DOHH2 (cell line): ENCODE measurements around the gene MLC1.

ENCODE experiments used
- H3F3A ChIP-seq: fragments of 200-600 bp; sonication (generic), shearing (Covaris generic); 2 replicates; pipeline ENCODE4 v1.6.0; 2016; ENCODE audit warnings: antibody characterized with exemption, mild to moderate bottlenecking; ENCODE audit not compliant: control insufficient read depth, insufficient read depth
- H3K27ac ChIP-seq: fragments of 200-600 bp; sonication (generic); 2 replicates; pipeline ENCODE4 v1.5.1; 2014; ENCODE audit warnings: low read depth, mild to moderate bottlenecking, low read length, moderate library complexity
- H3K27me3 ChIP-seq: fragments of 200-600 bp; sonication (generic); 2 replicates; pipeline ENCODE4 v1.6.1; 2014; ENCODE audit warnings: mild to moderate bottlenecking, low read length, mixed read lengths; ENCODE audit not compliant: control insufficient read depth
- H3K36me3 ChIP-seq: fragments of 200-600 bp; sonication (generic); 2 replicates; pipeline ENCODE4 v1.6.1; 2014; ENCODE audit warnings: mild to moderate bottlenecking, low read length, moderate library complexity, mixed read lengths; ENCODE audit not compliant: control insufficient read depth
- H3K4me1 ChIP-seq: fragments of 200-600 bp; sonication (generic); 2 replicates; pipeline ENCODE4 v1.6.1; 2014; ENCODE audit warnings: mild to moderate bottlenecking, low read length, mixed read lengths; ENCODE audit not compliant: control insufficient read depth
- H3K4me2 ChIP-seq: fragments of 200-600 bp; sonication (generic); 2 replicates; pipeline ENCODE4 v1.6.0; 2014; ENCODE audit warnings: mild to moderate bottlenecking, low read length, moderate library complexity
- H3K4me3 ChIP-seq: fragments of 200-600 bp; sonication (generic); 2 replicates; pipeline ENCODE4 v1.5.1; 2014; ENCODE audit warnings: mild to moderate bottlenecking, low read length, mixed read lengths
- H3K79me2 ChIP-seq: fragments of 200-600 bp; sonication (generic); 2 replicates; pipeline ENCODE4 v1.6.1; 2014; ENCODE audit warnings: mild to moderate bottlenecking, low read length, mixed read lengths; ENCODE audit not compliant: control insufficient read depth
- H3K9me2 ChIP-seq: fragments of 200-600 bp; sonication (generic); replicated peaks from 2 replicates; pipeline ENCODE4 v1.6.1; 2014; ENCODE audit warnings: mild to moderate bottlenecking, low read length, mixed read lengths; ENCODE audit not compliant: control insufficient read depth
- H3K9me3 ChIP-seq: fragments of 200-600 bp; sonication (generic); 2 replicates; pipeline ENCODE4 v1.6.1; 2014; ENCODE audit warnings: antibody characterized with exemption, low read length, mixed read lengths; ENCODE audit not compliant: control insufficient read depth, insufficient read depth
- H4K20me1 ChIP-seq: fragments of 200-600 bp; sonication (generic); 2 replicates; pipeline ENCODE4 v1.6.0; 2014; ENCODE audit warnings: low read depth, mild to moderate bottlenecking, antibody characterized with exemption, low read length, moderate library complexity; ENCODE audit not compliant: control insufficient read depth, insufficient read depth
- EZH2phosphoT487 ChIP-seq: fragments of 200-600 bp; sonication (generic); IDR thresholded peaks from 2 replicates; pipeline ENCODE4 v1.6.1; 2017; ENCODE audit warnings: borderline replicate concordance, mild to moderate bottlenecking, antibody characterized with exemption, low read length, moderate library complexity, mixed read lengths
- TF ChIP-seq, protein P1 (sequence below): fragments of 200-600 bp; sonication (generic); IDR thresholded peaks from one replicate; pipeline ENCODE4 v1.5.1; 2014; ENCODE audit warnings: antibody characterized with exemption, mild to moderate bottlenecking, low read depth, low read length; ENCODE audit not compliant: poor library complexity, severe bottlenecking

Gene MLC1

DNA sequence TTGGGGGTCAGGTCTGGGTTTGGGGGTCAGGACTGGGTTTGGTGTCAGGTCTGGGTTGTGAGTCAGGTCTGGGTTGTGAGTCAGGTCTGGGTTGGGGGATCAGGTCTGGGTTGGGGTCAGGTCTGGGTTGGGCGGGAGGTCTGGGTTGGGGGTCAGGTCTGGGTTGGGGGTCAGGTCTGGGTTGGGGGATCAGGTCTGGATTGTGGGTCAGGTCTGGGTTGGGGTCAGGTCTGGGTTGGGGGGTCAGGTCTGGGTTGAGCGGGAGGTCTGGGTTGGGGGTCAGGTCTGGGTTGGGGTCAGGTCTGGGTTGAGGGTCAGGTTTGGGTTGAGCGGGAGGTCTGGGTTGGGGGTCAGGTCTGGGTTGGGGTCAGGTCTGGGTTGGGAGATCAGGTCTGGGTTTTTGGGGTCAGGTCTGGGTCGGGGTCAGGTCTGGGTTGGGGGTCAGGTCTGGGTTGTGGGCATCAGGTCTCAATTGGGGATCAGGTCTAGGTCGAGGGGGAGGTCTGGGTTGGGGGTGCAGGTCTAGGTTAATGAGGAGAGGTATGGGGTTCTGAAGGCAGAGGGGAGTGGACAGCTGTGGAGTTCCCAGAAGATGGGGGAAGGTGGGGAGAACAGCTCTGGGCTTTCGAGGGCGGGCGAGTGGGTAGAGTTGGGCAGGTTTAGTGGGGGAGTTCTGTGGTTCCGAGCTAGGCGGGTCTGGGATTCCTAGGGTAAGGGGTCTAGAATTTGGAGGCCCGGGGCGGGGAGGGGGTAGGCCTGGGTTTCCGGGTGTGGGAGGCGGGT, 27.8 kb downstream of the MLC1 start:
- H3K4me3 ChIP-seq: peak overlapping the region; percentile 70; the same call in 1 of the 2 replicates
- H3K79me2 ChIP-seq: no peaks in the 10 kb centered on the region

DNA sequence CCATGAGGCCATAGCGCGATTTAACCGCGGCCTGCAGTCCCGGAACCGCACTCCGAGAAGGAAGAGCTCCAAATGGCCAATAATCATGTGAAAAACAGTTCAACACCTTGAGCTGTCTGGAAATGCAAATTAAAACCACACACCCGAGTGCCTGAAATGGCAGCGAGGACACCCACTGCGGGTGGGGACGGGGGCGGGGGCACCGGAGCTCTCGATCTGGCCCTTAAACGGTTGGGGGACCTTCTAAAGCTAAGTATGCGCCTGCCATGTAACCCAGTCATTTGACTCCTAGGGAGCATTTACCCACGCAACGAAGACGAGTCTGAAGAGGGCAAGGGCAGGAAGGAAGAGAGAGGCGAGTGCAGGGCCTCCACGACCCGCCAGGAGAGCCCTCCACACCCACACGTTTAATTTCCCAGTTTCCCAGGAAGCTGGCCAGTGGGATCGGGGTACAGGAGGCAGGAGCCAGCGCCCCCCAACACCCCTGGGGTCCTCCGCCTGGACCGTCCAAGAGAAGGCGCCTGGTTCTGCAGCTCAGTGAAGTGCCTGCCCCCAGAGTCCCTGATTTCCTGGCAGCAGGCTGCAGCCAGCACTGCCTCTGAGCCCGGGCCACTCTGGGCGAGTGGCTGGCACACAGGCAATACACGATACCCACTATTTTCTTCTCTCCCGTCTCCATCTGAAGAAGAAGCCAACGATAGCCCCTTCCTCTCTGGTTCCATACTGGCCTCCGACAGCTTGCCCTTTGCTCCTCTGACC, 28.8 kb downstream of the MLC1 start:
- Histone ChIP-seq H3K27me3 (no peaks in the 10 kb centered on the region), H3K9me2 (no peaks in the 10 kb centered on the region), H3K9me3 (peaks cover 21% of the 10 kb centered on the region), H3K4me2 (peak overlapping the region; percentile 94), H3K79me2 (no peaks in the 10 kb centered on the region), H4K20me1 (no peaks in the 10 kb centered on the region), H3K36me3 (no peaks in the 10 kb centered on the region), H3K4me3 (peak overlapping the region; percentile 70), H3K4me1 (peaks cover 68% of the 10 kb centered on the region), H3F3A (peaks cover 33% of the 10 kb centered on the region), H3K27ac (peak overlapping the region; percentile 91)
- TF ChIP-seq, protein P1, sequence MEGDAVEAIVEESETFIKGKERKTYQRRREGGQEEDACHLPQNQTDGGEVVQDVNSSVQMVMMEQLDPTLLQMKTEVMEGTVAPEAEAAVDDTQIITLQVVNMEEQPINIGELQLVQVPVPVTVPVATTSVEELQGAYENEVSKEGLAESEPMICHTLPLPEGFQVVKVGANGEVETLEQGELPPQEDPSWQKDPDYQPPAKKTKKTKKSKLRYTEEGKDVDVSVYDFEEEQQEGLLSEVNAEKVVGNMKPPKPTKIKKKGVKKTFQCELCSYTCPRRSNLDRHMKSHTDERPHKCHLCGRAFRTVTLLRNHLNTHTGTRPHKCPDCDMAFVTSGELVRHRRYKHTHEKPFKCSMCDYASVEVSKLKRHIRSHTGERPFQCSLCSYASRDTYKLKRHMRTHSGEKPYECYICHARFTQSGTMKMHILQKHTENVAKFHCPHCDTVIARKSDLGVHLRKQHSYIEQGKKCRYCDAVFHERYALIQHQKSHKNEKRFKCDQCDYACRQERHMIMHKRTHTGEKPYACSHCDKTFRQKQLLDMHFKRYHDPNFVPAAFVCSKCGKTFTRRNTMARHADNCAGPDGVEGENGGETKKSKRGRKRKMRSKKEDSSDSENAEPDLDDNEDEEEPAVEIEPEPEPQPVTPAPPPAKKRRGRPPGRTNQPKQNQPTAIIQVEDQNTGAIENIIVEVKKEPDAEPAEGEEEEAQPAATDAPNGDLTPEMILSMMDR: no peak
- no peak for TF ChIP-seq EZH2phosphoT487

More for the DNA sequence above, 27.8 kb downstream of the MLC1 start:
- no peaks in the 10 kb centered on the region for H4K20me1 ChIP-seq
- H3K9me3 ChIP-seq: peaks cover 16% of the 10 kb centered on the region
- H3K36me3 ChIP-seq: no peaks in the 10 kb centered on the region
- no peaks in the 10 kb centered on the region for H3K9me2 ChIP-seq
- TF ChIP-seq EZH2phosphoT487: no peak
- TF ChIP-seq, protein P1: no peak
- peaks cover 68% of the 10 kb centered on the region for H3K4me1 ChIP-seq
- H3K27ac ChIP-seq: peak overlapping the region; percentile 91
- peaks cover 30% of the 10 kb centered on the region for H3F3A ChIP-seq
- H3K27me3 ChIP-seq: no peaks in the 10 kb centered on the region
- peak overlapping the region; percentile 94 for H3K4me2 ChIP-seq

DNA sequence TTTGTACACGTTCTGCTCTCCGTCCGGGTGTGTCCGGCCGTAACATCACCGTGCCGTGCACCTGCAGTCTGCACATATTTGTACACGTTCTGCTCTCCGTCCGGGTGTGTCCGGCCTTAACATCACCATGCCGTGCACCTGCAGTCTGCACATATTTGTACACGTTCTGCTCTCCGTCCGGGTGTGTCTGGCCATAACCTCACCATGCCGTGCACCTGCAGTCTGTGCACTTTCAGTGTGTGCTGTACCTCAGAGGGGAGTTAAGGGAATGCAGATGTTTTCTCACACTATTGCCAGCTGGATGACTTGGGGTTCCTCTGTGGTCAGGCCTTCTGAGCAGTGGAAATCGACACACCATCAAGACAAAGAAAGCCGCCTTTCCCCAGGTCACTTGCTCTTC, 31.4 kb downstream of the MLC1 start:
- Histone ChIP-seq H3K9me3 (peaks cover 21% of the 10 kb centered on the region), H3K27me3 (no peaks in the 10 kb centered on the region), H3K9me2 (no peaks in the 10 kb centered on the region), H3K27ac (peak overlapping the region; percentile 85), H3K79me2 (no peaks in the 10 kb centered on the region), H3F3A (peaks cover 24% of the 10 kb centered on the region), H4K20me1 (no peaks in the 10 kb centered on the region), H3K4me2 (peak overlapping the region; percentile 66), H3K36me3 (no peaks in the 10 kb centered on the region), H3K4me3 (peak overlapping the region; percentile 53), H3K4me1 (peaks cover 53% of the 10 kb centered on the region)
- no peak for TF ChIP-seq EZH2phosphoT487
- TF ChIP-seq, protein P1: no peak
